Activated CD4-positive, alpha-beta T cell treated with anti-CD3 and anti-CD28 coated beads for 36 hours (primary cell): ENCODE results near the gene NR1H3. TPM values are rescaled to one million over a fixed set of nuclear protein-coding genes. Genes with fewer than 3 reads are reported as not detected.

Source experiments
- total RNA-seq, 2 experiments: library from RNA; stranded (reverse); gene quantifications; one replicate each; pipeline ENCODE4 v1.2.3, GENCODE V29; 2021

NR1H3 gene
- total RNA-seq, 2 experiments from 2014 or later = 9.5 to 13.3 TPM

Other genes starting within 250 kb of the NR1H3 start
- gene ARFGAP2, start 81.1 kb upstream of the NR1H3 start, total RNA-seq = 10 to 100 TPM; 74.9 to 76.5 TPM
- gene PACSIN3, start 71.6 kb upstream of the NR1H3 start, total RNA-seq = 1 to 10 TPM; 4.1 to 5.9 TPM
- 100 to 1,000 TPM; 159 to 178 TPM for gene DDB2, start 43.0 kb upstream of the NR1H3 start, total RNA-seq
- gene ACP2, start 9.2 kb upstream of the NR1H3 start, total RNA-seq = 10 to 100 TPM; 10.2 to 11.2 TPM
- gene MADD, start 12.1 kb downstream of the NR1H3 start, total RNA-seq = 10 to 100 TPM; 54.4 to 67.3 TPM
- gene MYBPC3, start 94.7 kb downstream of the NR1H3 start, total RNA-seq = not detected
- gene SPI1, start 120.6 kb downstream of the NR1H3 start, total RNA-seq = under 1 TPM; 0.11 to 0.30 TPM
- 10 to 100 TPM in 1 of 2 experiments, 1 to 10 TPM in 1; 8.6 to 10.7 TPM for gene SLC39A13, start 150.6 kb downstream of the NR1H3 start, total RNA-seq
- gene PSMC3, start 168.4 kb downstream of the NR1H3 start, total RNA-seq = 100 to 1,000 TPM; 147 to 167 TPM
- under 1 TPM in 1 of 2 experiments, not detected in 1; 0.21 TPM for gene RAPSN, start 191.1 kb downstream of the NR1H3 start, total RNA-seq